ENCODE measurements around the gene OVCH2.
"Not testable (repeated sequence)": the region's sequence is repeated elsewhere in the genome, so short reads cannot be mapped to it uniquely, and the experiment has no call there.

OVCH2 gene

GRCh38 chr11:7706377-7706776 lies at the start of gene OVCH2:
TSS of gene OVCH2 (minus strand) at chr11:7706477. CDS start at chr11:7706394, 83 bp downstream.
- H3K4me3 ChIP-seq (ENCODE audit: low read length in 2 of 2), result no peak within 1 kb of the TSS
- H3K27me3 ChIP-seq (ENCODE audit: control insufficient read depth in 1 of 2, insufficient read depth in 2 of 2, low read length in 2 of 2), result no peaks in the 10 kb centered on the region
- H3K27ac ChIP-seq (ENCODE audit: low read length), result no peak within 1 kb of the TSS
- H3K36me3 ChIP-seq (ENCODE audit: control insufficient read depth in 2 of 2, insufficient read depth in 2 of 2, low read length in 2 of 2), result no peaks in the 10 kb centered on the region
- H3K9ac ChIP-seq (ENCODE audit: low read length in 2 of 2), result no peak within 1 kb of the TSS
- no peaks in the 10 kb centered on the region for H3K9me3 ChIP-seq (ENCODE audit: control insufficient read depth in 2 of 2, low read length in 2 of 2)
- H3K4me1 ChIP-seq (ENCODE audit: control insufficient read depth, insufficient read depth, low read length), result no peaks in the 10 kb centered on the region

- Histone ChIP-seq H3K4me3 (ENCODE audit: low read length in 2 of 2) (no peak overlapping the region), H3K27ac (ENCODE audit: low read length) (no peak overlapping the region)
These were observed 43.2 kb upstream of the OVCH2 start for GRCh38 chr11:7749456-7749855.

GRCh38 chr11:7734767-7735166 lies 28.5 kb upstream of the OVCH2 start:
- not testable (repeated sequence) for H3K27me3 ChIP-seq (ENCODE audit: control insufficient read depth in 1 of 2, insufficient read depth in 2 of 2, low read length in 2 of 2); H3K9me3 ChIP-seq (ENCODE audit: control insufficient read depth in 2 of 2, low read length in 2 of 2); H3K4me3 ChIP-seq (ENCODE audit: low read length in 2 of 2); H3K9ac ChIP-seq (ENCODE audit: low read length in 2 of 2); H3K4me1 ChIP-seq (ENCODE audit: control insufficient read depth, insufficient read depth, low read length); H3K27ac ChIP-seq (ENCODE audit: low read length); H3K36me3 ChIP-seq (ENCODE audit: control insufficient read depth in 2 of 2, insufficient read depth in 2 of 2, low read length in 2 of 2)

More at GRCh38 chr11:7749456-7749855, 43.2 kb upstream of the OVCH2 start:
- Histone ChIP-seq H3K27me3 (ENCODE audit: control insufficient read depth in 1 of 2, insufficient read depth in 2 of 2, low read length in 2 of 2) (no peaks in the 10 kb centered on the region), H3K9ac (ENCODE audit: low read length in 2 of 2) (no peak overlapping the region), H3K9me3 (ENCODE audit: control insufficient read depth in 2 of 2, low read length in 2 of 2) (peaks cover 0 to 6% of the 10 kb centered on the region in 2 donors), H3K4me1 (ENCODE audit: control insufficient read depth, insufficient read depth, low read length) (no peaks in the 10 kb centered on the region), H3K36me3 (ENCODE audit: control insufficient read depth in 2 of 2, insufficient read depth in 2 of 2, low read length in 2 of 2) (no peaks in the 10 kb centered on the region)

- no peaks in the 10 kb centered on the region for H3K27me3 ChIP-seq (ENCODE audit: control insufficient read depth in 1 of 2, insufficient read depth in 2 of 2, low read length in 2 of 2)
- H3K36me3 ChIP-seq (ENCODE audit: control insufficient read depth in 2 of 2, insufficient read depth in 2 of 2, low read length in 2 of 2), result no peaks in the 10 kb centered on the region
- H3K27ac ChIP-seq (ENCODE audit: low read length), result no peak overlapping the region
- H3K4me1 ChIP-seq (ENCODE audit: control insufficient read depth, insufficient read depth, low read length), result no peaks in the 10 kb centered on the region
- H3K4me3 ChIP-seq (ENCODE audit: low read length in 2 of 2), result no peak overlapping the region
- H3K9ac ChIP-seq (ENCODE audit: low read length in 2 of 2), result no peak overlapping the region
- no peaks in the 10 kb centered on the region for H3K9me3 ChIP-seq (ENCODE audit: control insufficient read depth in 2 of 2, low read length in 2 of 2)
These were observed 8.5 kb upstream of the OVCH2 start for GRCh38 chr11:7714786-7715185.

GRCh38 chr11:7703740-7704139 lies 2.5 kb downstream of the OVCH2 start:
- Histone ChIP-seq H3K4me1 (ENCODE audit: control insufficient read depth, insufficient read depth, low read length) (no peaks in the 10 kb centered on the region), H3K9me3 (ENCODE audit: control insufficient read depth in 2 of 2, low read length in 2 of 2) (no peaks in the 10 kb centered on the region), H3K36me3 (ENCODE audit: control insufficient read depth in 2 of 2, insufficient read depth in 2 of 2, low read length in 2 of 2) (no peaks in the 10 kb centered on the region), H3K27ac (ENCODE audit: low read length) (no peak overlapping the region), H3K9ac (ENCODE audit: low read length in 2 of 2) (no peak overlapping the region), H3K27me3 (ENCODE audit: control insufficient read depth in 1 of 2, insufficient read depth in 2 of 2, low read length in 2 of 2) (no peaks in the 10 kb centered on the region), H3K4me3 (ENCODE audit: low read length in 2 of 2) (no peak overlapping the region)

GRCh38 chr11:7696424-7696823 lies 9.9 kb downstream of the OVCH2 start:
- no peak overlapping the region for H3K9ac ChIP-seq (ENCODE audit: low read length in 2 of 2)
- H3K4me3 ChIP-seq (ENCODE audit: low read length in 2 of 2), result no peak overlapping the region
- H3K27me3 ChIP-seq (ENCODE audit: control insufficient read depth in 1 of 2, insufficient read depth in 2 of 2, low read length in 2 of 2), result peaks cover 4 to 5% of the 10 kb centered on the region in 2 donors
- no peaks in the 10 kb centered on the region for H3K36me3 ChIP-seq (ENCODE audit: control insufficient read depth in 2 of 2, insufficient read depth in 2 of 2, low read length in 2 of 2)
- no peaks in the 10 kb centered on the region for H3K9me3 ChIP-seq (ENCODE audit: control insufficient read depth in 2 of 2, low read length in 2 of 2)
- H3K27ac ChIP-seq (ENCODE audit: low read length), result no peak overlapping the region
- H3K4me1 ChIP-seq (ENCODE audit: control insufficient read depth, insufficient read depth, low read length), result no peaks in the 10 kb centered on the region

GRCh38 chr11:7694235-7694634 lies 12.0 kb downstream of the OVCH2 start:
- H3K4me3 ChIP-seq (ENCODE audit: low read length in 2 of 2), result no peak overlapping the region
- no peaks in the 10 kb centered on the region for H3K9me3 ChIP-seq (ENCODE audit: control insufficient read depth in 2 of 2, low read length in 2 of 2)

GRCh38 chr11:7692426-7692825 lies 13.9 kb downstream of the OVCH2 start:
- H3K4me3 ChIP-seq (ENCODE audit: low read length in 2 of 2), result no peak overlapping the region
- no peaks in the 10 kb centered on the region for H3K36me3 ChIP-seq (ENCODE audit: control insufficient read depth in 2 of 2, insufficient read depth in 2 of 2, low read length in 2 of 2)
- H3K4me1 ChIP-seq (ENCODE audit: control insufficient read depth, insufficient read depth, low read length), result no peaks in the 10 kb centered on the region
- no peaks in the 10 kb centered on the region for H3K9me3 ChIP-seq (ENCODE audit: control insufficient read depth in 2 of 2, low read length in 2 of 2)
- H3K27me3 ChIP-seq (ENCODE audit: control insufficient read depth in 1 of 2, insufficient read depth in 2 of 2, low read length in 2 of 2), result peaks cover 4 to 5% of the 10 kb centered on the region in 2 donors
- H3K27ac ChIP-seq (ENCODE audit: low read length), result no peak overlapping the region
- H3K9ac ChIP-seq (ENCODE audit: low read length in 2 of 2), result no peak overlapping the region

More at GRCh38 chr11:7694235-7694634, 12.0 kb downstream of the OVCH2 start:
- H3K36me3 ChIP-seq (ENCODE audit: control insufficient read depth in 2 of 2, insufficient read depth in 2 of 2, low read length in 2 of 2), result no peaks in the 10 kb centered on the region
- peaks cover 4 to 5% of the 10 kb centered on the region in 2 donors for H3K27me3 ChIP-seq (ENCODE audit: control insufficient read depth in 1 of 2, insufficient read depth in 2 of 2, low read length in 2 of 2)
- no peak overlapping the region for H3K9ac ChIP-seq (ENCODE audit: low read length in 2 of 2)
- H3K4me1 ChIP-seq (ENCODE audit: control insufficient read depth, insufficient read depth, low read length), result no peaks in the 10 kb centered on the region
- no peak overlapping the region for H3K27ac ChIP-seq (ENCODE audit: low read length)

GRCh38 chr11:7691759-7692350 lies 14.4 kb downstream of the OVCH2 start:
- Histone ChIP-seq H3K9me3 (ENCODE audit: control insufficient read depth in 2 of 2, low read length in 2 of 2) (no peaks in the 10 kb centered on the region), H3K4me1 (ENCODE audit: control insufficient read depth, insufficient read depth, low read length) (no peaks in the 10 kb centered on the region), H3K27ac (ENCODE audit: low read length) (no peak overlapping the region), H3K4me3 (ENCODE audit: low read length in 2 of 2) (no peak overlapping the region), H3K27me3 (ENCODE audit: control insufficient read depth in 1 of 2, insufficient read depth in 2 of 2, low read length in 2 of 2) (peaks cover 4 to 5% of the 10 kb centered on the region in 2 donors), H3K9ac (ENCODE audit: low read length in 2 of 2) (no peak overlapping the region), H3K36me3 (ENCODE audit: control insufficient read depth in 2 of 2, insufficient read depth in 2 of 2, low read length in 2 of 2) (no peaks in the 10 kb centered on the region)

GRCh38 chr11:7690648-7691047 lies 15.6 kb downstream of the OVCH2 start:
- Histone ChIP-seq H3K9ac (ENCODE audit: low read length in 2 of 2) (no peak overlapping the region), H3K4me1 (ENCODE audit: control insufficient read depth, insufficient read depth, low read length) (no peaks in the 10 kb centered on the region), H3K4me3 (ENCODE audit: low read length in 2 of 2) (no peak overlapping the region), H3K27ac (ENCODE audit: low read length) (no peak overlapping the region), H3K36me3 (ENCODE audit: control insufficient read depth in 2 of 2, insufficient read depth in 2 of 2, low read length in 2 of 2) (no peaks in the 10 kb centered on the region), H3K9me3 (ENCODE audit: control insufficient read depth in 2 of 2, low read length in 2 of 2) (no peaks in the 10 kb centered on the region), H3K27me3 (ENCODE audit: control insufficient read depth in 1 of 2, insufficient read depth in 2 of 2, low read length in 2 of 2) (peaks cover 5 to 7% of the 10 kb centered on the region in 2 donors)

GRCh38 chr11:7689239-7689638 lies 17.0 kb downstream of the OVCH2 start:
- H3K9ac ChIP-seq (ENCODE audit: low read length in 2 of 2), result no peak overlapping the region
- no peak overlapping the region for H3K4me3 ChIP-seq (ENCODE audit: low read length in 2 of 2)
- H3K9me3 ChIP-seq (ENCODE audit: control insufficient read depth in 2 of 2, low read length in 2 of 2), result no peaks in the 10 kb centered on the region
- H3K4me1 ChIP-seq (ENCODE audit: control insufficient read depth, insufficient read depth, low read length), result no peaks in the 10 kb centered on the region
- no peak overlapping the region for H3K27ac ChIP-seq (ENCODE audit: low read length)
- H3K27me3 ChIP-seq (ENCODE audit: control insufficient read depth in 1 of 2, insufficient read depth in 2 of 2, low read length in 2 of 2), result peaks cover 5 to 10% of the 10 kb centered on the region in 2 donors
- no peaks in the 10 kb centered on the region for H3K36me3 ChIP-seq (ENCODE audit: control insufficient read depth in 2 of 2, insufficient read depth in 2 of 2, low read length in 2 of 2)

Data from stomach smooth muscle (tissue), 2 donors.